ENCODE measurements around the gene C1GALT1.
"Not testable (repeated sequence)": the region's sequence is repeated elsewhere in the genome, so short reads cannot be mapped to it uniquely, and the experiment has no call there.

C1GALT1 gene

GRCh38 chr7:7237201-7237977 lies 55.0 kb downstream of the C1GALT1 start:
- no peak for DNase-seq (ENCODE audit: low read depth in 2 of 2)

- DNase-seq (ENCODE audit: low read depth in 2 of 2), result no peak
These were observed 55.6 kb downstream of the C1GALT1 start for GRCh38 chr7:7237978-7238267.

GRCh38 chr7:7239346-7239745 lies 57.0 kb downstream of the C1GALT1 start:
- DNase-seq (ENCODE audit: low read depth in 2 of 2), result no peak

GRCh38 chr7:7242899-7243298 lies 60.6 kb downstream of the C1GALT1 start:
- no peak for DNase-seq (ENCODE audit: low read depth in 2 of 2)

- DNase-seq (ENCODE audit: low read depth in 2 of 2), result not testable (repeated sequence)
These were observed 62.9 kb downstream of the C1GALT1 start for GRCh38 chr7:7245233-7245632.

GRCh38 chr7:7246223-7246622 lies 63.9 kb downstream of the C1GALT1 start:
- no peak for DNase-seq (ENCODE audit: low read depth in 2 of 2)

- DNase-seq (ENCODE audit: low read depth in 2 of 2), result no peak
These were observed 65.3 kb downstream of the C1GALT1 start for GRCh38 chr7:7247658-7248057.

- DNase-seq (ENCODE audit: low read depth in 2 of 2), result no peak
These were observed 67.5 kb downstream of the C1GALT1 start for GRCh38 chr7:7249814-7250213.

- DNase-seq (ENCODE audit: low read depth in 2 of 2), result no peak
These were observed 69.4 kb downstream of the C1GALT1 start for GRCh38 chr7:7251742-7252141.

GRCh38 chr7:7254319-7254718 lies 72.0 kb downstream of the C1GALT1 start:
- no peak for DNase-seq (ENCODE audit: low read depth in 2 of 2)

- no peak for DNase-seq (ENCODE audit: low read depth in 2 of 2)
These were observed 72.6 kb downstream of the C1GALT1 start for GRCh38 chr7:7254908-7255307.

- no peak for DNase-seq (ENCODE audit: low read depth in 2 of 2)
These were observed 74.5 kb downstream of the C1GALT1 start for GRCh38 chr7:7256731-7257274.

GRCh38 chr7:7257899-7258692 lies 75.8 kb downstream of the C1GALT1 start:
- DNase-seq (ENCODE audit: low read depth in 2 of 2), result no peak

GRCh38 chr7:7261863-7262262 lies 79.5 kb downstream of the C1GALT1 start:
- no peak for DNase-seq (ENCODE audit: low read depth in 2 of 2)

GRCh38 chr7:7263297-7264230 lies 81.2 kb downstream of the C1GALT1 start:
- no peak for DNase-seq (ENCODE audit: low read depth in 2 of 2)

GRCh38 chr7:7264306-7265040 lies 82.1 kb downstream of the C1GALT1 start:
- DNase-seq (ENCODE audit: low read depth in 2 of 2), result no peak

GRCh38 chr7:7265081-7266075 lies 83.0 kb downstream of the C1GALT1 start:
- no peak for DNase-seq (ENCODE audit: low read depth in 2 of 2)

GRCh38 chr7:7266257-7266881 lies 84.0 kb downstream of the C1GALT1 start:
- DNase-seq (ENCODE audit: low read depth in 2 of 2), result no peak

GRCh38 chr7:7271094-7271874 lies 88.9 kb downstream of the C1GALT1 start:
- DNase-seq (ENCODE audit: low read depth in 2 of 2), result no peak

Measured in activated CD8-positive, alpha-beta memory T cell treated with anti-CD3 and anti-CD28 coated beads for 4 hours (primary cell).